ENCODE measurements around the gene SLC1A3.

- no peak for TF ChIP-seq ZNF274 (IDR thresholded peaks at IDR 0.05; ENCODE audit: low read depth, low read length)
- no peak for TF ChIP-seq SUZ12 (IDR thresholded peaks at IDR 0.05; ENCODE audit: extremely low read depth, insufficient read depth, insufficient read length)
- TF ChIP-seq YY1 (IDR thresholded peaks at IDR 0.05; ENCODE audit: insufficient read depth, insufficient read length): no peak
These were observed 42.0 kb downstream of the SLC1A3 start for GRCh38 chr5:36648426-36648825.
